GM19395 (cell line): ENCODE results near the gene CCT7.
"Not testable (repeated sequence)": the region's sequence is repeated elsewhere in the genome, so short reads cannot be mapped to it uniquely, and the experiment has no call there.

Experiments used
- ATAC-seq: cut with Tn5 transposase; IDR thresholded peaks from one replicate; pipeline ENCODE4 v1.9.1; 2021; ENCODE audit warnings: mild to moderate bottlenecking, moderate library complexity; ENCODE audit not compliant: unreplicated experiment

Gene CCT7

DNA sequence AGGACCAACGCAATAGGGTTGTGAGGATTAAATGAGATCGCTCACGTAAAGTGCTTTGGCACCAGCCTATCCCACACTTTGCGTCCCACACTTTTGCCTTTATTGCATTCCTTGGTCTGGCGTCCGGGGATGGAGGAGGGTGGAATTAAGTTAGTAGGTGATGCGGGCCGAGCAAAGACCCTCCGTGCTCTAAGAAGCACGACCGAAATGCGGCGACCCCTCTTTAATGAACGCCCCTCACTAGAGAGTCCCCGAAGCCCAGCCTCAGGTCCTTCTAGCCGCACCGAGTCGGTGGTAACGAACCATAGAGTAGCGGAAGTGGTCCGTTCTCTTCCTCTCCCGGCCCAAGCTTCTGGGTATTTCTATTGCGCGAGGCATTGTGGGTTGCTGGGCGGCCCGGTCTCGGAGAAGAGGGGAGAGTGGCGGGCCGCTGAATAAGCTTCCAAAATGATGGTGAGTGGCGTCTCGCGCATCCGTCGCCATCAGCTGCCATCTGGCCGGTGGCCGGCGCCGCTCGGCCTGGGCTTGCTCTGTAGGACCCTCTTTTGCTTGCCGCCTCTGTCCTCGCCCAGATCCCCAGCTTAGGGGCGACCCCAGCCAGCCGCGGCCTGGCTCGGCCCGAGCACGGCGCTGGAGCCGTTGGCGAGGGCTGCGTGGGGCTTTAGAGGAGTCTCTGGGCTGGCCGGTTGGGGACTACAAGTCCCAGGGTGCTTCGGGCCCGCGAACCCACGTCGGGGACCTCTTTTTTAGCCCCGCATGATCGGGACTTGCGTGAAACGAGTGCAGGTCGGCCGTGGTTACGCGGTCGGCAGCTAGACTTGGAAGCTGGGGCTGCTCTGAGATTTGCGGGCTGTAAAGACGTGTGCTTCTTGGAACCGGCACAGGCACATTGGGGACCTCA, at the start of gene CCT7:
CCT7 (plus strand) TSS at position 377 of the 901 bp plus-strand sequence; CDS start at position 448, 71 bp downstream.
- peak; percentile 63 for ATAC-seq

DNA sequence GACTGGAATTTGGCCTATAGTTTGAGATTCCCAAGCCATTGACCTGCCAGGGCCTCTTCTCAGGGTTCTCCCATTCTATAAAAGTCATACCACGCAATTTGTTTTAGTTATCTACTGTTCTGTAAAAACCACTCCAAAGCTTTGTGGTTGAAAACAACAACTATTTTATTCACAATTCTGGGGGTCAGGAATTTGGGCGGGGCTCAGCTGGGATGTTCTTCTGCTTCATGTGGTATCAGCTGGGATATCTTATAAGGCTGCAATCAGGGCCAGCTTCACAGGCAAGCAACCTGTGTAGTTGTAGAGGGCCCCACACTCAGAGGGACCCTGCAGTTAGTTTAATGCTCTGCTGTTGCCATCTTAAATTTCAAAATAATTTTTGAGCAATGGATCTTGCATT, 48.1 kb upstream of the CCT7 start:
- no peak for ATAC-seq

DNA sequence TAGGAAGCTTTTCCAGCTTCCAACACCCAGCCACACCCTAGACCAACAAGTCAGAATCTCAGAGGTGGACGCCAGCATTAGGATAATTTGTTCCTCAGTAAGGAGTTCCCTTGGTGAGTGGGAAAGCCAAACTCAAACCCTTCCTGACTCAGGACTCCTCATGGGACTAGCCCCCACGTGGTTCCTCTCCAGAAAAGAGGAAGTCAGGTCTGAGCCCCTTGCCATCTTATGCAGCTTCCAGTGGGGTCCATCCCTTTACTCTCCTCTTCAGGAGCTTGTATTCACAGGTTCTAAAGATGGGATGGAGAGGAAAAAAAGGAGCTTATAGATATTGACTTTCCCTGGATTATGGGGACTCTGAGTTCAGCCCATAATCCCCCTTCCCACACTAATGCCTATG, 46.6 kb upstream of the CCT7 start:
- no peak for ATAC-seq

DNA sequence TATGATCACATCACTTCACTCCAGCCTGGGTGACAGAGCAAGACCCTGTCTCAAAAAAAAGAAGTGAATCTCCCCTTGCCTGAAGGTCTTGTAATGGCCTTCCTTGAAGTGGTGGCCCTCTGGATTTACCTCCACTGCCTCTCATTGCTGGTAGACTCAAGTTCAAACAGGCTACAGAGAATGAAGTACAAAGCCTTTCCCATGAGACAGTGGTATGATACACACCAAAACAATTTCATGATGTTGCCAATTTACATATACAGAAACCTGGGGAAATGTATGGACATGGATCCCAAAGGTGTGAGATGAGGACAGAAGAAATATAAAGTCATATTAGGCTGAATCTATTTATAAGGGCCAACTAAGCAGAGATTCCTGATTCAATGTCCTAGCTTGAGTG, 36.5 kb upstream of the CCT7 start:
- ATAC-seq, result no peak

DNA sequence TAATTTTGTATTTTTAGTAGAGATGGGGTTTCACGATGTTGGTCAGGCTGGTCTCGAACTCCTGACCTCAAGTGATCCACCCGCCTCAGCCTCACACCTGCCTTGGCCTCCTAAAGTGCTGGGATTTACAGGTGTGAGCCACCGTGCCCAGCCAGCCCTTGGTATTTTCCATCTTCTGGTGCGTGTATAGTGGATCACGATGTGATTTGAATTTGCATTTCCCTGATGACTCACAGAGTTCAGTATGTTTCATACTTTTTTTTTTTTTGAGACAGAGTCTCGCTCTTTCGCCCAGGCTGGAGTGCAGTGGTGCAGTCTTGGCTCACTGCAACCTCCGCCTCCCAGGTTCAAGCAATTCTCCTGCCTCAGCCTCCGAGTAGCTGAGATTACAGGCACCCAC, 33.8 kb upstream of the CCT7 start:
- ATAC-seq, result not testable (repeated sequence)

DNA sequence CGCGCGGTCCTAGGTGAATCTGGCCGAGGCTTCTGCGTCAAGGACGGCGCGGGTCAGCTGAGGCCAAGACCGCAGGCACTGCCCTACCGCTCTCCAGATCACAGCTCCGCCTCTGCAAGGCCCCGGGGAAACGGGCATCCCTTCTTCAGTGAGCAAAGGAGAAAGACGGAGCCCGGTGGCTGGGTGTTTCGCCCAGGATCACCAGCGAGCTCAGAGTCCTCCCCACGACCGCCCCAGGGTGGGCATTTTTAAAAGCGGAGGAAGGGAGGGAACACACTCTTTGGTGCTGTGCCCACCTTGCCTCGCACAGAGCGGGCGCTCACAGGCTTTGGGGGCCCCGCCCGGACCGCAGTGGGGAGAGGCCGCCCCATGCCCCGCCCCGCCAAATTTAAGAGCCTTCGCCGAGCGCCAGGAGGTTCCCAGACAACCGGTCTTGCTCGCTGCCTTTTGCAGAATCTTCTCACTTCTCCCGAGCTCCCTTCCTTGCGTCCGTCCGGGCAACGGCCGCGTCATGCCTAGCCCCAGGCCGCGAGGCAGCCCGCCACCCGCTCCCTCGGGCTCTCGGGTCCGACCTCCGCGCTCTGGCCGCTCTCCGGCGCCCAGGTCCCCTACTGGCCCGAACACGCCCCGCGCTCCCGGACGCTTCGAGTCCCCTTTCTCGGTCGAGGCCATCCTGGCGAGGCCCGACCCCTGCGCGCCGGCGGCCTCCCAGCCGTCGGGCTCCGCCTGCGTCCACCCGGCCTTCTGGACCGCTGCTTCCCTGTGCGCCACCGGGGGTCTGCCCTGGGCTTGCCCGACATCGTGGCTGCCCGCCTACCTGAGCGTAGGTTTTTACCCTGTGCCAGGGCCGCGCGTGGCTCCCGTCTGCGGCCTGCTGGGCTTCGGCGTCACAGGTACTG, 31.7 kb upstream of the CCT7 start, which contains the start of gene NOTO:
NOTO (plus strand) TSS at position 419 of the 899 bp plus-strand sequence; CDS start at position 512, 93 bp downstream.
- ATAC-seq, result no peak

DNA sequence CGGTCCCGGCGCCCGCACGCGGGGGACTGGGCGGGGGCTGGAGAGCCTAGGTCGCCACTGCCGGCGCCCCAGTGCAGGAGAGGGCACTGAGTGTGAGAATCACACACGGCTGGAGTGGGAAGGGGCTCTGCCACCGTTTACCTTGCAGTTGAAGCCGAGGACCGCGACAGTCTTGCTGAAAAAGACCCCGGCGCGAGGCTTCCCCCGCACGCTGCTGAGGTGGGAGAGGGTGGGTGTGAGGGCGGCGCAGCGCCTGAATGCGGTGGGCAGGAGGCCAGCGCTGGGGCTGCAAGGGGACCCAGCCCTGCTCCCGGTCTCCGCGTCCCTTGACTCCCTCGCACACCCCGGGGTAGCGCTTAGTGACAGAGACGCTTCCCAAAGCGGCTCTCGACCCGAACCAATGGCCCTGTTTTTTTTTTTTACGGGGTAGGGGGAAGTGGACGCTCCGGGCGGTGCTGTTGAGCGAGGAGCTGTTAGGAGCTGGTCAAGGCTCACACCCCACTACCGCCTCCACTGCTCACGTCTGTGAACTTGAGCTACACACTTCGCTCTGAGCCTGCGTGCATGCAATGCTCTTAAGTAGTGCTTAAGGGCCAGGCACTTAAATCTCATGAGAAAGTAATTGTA, 30.9 kb upstream of the CCT7 start:
- no peak for ATAC-seq

DNA sequence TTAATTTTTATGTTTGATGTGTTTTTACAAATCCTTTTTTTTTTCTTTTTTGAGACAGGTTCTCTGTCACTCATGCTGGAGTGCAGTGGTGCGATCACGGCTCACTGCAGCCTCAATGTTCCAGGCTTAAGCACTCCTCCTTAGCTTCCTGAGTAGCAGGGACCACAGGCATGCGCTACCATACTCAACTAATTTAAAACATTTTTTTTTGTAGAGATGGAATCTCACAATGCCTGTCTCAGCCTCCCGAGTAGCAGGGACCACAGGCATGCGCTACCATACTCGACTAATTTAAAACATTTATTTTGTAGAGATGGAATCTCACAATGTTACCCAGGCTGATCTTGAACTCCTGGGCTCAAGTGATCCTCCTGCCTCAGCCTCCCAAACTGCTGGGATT, 28.5 kb upstream of the CCT7 start:
- ATAC-seq, result no peak

DNA sequence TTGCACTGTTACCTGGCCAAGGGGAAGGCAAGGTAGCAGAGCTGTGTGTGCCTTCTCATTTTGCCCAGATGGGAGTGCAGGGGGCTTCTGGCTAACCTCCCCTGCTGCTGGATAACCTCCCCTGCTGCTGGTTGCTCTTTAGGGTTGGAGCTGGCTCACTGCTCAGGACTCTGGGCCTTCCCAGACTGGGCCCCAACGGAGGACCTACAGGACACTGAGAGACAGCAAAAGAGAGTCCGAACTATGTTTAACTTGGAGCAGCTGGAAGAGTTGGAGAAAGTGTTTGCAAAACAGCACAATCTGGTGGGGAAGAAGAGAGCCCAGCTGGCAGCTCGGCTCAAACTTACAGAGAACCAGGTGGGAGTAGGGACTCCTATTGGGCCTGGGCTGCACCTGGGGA, 25.9 kb upstream of the CCT7 start:
- ATAC-seq, result no peak

DNA sequence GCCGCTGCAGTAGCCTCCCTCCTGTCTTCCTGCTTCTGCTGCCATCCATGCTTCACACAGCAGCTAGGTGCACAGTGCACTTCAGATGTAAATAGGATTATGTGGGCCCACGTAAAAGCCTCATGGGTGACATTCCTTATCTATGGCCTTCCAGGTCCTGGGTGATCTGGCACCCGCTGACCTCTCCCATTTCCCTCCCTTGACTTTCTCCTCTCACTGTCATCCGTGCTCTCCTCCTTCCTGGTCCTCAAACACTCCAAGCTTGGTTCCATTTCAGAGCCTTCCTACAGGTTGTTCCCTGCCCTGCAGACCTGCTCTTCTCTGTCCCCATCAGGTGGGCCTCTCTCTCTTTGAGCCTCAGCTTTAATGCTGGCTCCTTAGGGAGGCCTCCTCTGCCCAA, 24.1 kb upstream of the CCT7 start:
- ATAC-seq, result no peak

DNA sequence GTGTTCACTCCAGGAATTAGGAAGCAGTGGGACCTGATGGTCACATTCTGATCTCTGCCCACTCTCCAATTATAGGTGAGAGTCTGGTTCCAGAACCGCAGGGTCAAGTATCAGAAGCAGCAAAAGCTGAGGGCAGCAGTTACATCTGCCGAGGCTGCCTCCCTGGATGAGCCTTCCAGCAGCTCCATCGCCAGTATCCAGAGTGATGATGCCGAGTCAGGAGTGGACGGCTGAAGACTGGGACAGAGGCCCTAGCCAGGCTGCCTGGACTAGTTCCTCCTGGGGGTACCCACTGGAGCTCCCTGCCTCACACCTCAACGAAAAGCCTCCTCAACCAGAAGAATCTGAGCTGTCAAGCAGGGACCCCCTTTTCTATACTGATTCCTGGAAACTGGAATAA, 23.4 kb upstream of the CCT7 start:
- no peak for ATAC-seq

DNA sequence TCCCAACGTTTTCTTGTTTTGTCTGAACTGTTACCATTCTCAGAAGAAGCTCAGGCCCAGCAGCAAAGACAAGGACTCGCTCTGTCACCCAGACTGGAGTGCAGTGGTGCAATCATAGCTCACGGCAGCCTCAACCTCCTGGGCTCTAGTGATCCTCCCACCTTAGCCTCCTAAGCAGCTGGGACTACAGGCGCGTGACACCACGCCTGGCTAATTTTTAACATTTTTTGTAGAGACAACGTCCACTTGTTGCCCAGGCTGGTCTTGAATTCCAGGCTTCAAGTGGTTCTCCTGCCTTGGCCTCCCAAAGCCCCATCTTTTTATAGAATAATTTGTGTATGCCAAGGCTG, 22.0 kb upstream of the CCT7 start:
- ATAC-seq, result no peak

DNA sequence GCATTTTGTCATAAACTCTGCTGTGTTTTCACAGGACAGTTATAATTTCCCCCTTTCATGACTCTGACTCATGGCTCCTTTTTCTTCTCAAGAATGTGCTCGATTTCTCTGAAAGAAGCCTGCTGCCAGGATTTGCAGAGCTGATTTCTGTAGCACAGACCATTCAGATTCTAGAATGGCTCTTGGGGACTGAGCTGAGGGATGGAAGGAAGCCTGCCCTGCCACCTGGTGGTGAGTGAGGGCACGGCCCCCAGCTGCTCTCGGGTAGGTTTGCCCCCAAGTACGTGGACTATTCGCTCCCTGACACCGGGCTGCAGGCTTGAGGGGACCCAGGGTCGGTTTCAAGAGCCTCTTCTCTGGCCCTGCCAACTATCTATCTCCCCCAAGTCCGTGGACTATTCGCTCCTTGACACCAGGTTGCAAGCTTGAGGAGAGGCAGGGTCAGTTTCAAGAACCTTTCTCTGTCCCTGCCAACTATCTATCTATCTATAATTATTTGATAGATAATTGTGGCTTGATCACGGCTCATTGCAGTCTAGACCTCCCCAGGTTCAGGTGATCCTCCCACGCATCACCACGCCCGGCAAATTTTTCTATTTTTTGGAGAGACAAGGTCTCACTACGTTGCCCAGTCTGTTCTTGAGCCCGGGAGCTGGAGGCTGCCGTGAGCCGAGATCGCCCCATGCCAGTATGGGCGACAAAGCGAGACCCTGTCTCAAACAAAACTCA, 21.5 kb upstream of the CCT7 start:
- ATAC-seq, result peak; percentile 75

DNA sequence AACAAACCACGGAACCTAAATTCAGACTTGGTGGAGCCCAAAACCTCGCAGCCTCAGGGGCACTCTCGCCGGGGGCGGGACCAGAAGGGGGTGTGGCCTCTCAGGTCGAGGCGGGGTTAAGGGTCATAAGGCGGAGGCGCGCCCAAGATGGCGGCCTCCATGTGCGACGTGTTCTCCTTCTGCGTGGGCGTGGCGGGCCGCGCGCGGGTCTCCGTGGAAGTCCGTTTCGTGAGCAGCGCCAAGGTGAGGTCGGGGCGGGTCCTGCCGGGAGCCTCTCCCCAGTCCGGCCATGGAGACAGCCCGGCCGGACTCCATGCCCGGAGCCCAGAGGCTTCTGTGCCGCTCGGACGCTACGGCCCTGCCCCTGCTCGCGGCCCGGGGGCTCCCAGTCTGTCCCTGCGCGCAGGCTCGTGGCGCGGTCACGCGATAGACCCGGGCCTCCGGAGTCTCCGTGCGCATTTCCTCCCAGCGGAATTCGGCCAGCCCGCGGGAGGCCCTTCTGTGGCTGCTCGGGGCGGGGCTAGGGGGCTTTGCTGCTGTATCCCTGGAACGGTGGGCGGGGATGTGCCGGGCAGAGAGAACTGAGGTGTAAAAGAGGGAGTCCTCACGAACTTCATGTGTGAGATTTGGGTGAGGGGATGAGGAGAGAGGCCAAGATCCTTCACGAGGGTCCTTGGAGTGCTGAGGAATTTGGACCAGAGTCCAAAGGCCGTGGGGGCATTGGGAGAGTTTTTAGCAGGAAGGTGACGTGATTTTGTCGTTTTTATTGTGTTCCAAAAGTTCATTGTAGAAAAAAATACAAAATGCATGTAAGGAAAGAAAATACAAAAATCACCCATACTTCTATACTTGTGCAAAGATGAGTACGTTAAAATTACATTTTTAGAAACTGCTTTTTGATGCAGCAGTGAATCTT, 19.7 kb upstream of the CCT7 start, which contains the start of gene SMYD5:
SMYD5 (plus strand) TSS at position 126 of the 916 bp plus-strand sequence; CDS start at position 148, 22 bp downstream.
- ATAC-seq, result peak; percentile 93

DNA sequence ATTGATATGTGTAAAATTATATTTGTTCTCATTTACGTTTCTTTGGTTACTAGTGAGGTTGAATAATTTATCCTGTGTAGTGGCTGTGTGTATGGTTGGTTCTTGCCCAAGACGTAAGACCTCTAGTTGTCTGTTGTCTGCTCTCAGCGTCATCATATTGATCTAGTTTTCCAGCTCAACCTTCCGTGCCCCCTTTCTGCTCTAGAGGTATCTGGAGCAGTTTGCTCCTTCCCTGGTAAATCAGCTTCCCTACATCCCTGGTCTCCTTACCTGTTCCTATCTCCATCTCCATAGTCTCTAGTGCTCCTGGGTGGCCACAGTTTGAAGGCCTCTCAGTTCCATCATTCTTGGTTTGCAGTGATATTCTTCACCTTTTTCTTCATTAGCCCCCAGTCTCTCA, 18.9 kb upstream of the CCT7 start:
- ATAC-seq, result no peak

DNA sequence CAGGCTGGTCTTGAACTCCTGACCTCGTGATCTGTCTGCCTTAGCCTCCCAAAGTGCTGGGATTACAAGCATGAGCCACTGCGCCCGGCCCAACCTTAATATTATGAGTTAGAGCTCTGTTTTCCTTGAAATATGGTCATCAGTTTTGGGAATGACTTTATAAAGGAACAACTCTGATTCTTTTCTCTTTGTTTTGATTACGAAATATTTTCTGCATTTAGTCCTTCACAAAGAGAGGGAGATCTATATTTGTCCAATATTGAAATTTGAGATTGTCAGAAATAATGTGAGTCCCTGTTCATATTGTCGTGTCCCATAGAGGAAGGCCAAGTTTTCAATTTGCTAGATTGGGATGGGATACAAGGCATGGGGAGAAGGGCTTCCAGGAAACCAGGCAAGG, 16.9 kb upstream of the CCT7 start:
- no peak for ATAC-seq

DNA sequence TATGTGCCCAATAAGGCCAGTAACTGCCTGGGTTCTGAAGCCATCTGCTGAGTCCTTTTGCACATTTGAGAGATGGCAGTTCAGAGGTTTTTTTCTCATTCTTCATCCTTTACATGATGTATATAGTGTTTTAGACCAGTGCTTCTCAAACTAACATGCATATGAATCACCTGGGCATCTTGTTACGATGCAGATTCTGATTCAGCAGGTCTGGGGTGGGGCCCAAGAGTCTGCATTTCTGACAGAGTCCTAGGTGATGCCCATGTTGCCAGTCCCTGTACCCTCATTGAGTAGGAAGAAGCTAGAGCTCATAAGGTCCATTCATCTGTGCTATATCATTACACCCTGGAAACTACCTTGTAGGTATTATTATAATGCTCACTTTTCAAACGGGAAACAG, 16.3 kb upstream of the CCT7 start:
- ATAC-seq, result no peak

DNA sequence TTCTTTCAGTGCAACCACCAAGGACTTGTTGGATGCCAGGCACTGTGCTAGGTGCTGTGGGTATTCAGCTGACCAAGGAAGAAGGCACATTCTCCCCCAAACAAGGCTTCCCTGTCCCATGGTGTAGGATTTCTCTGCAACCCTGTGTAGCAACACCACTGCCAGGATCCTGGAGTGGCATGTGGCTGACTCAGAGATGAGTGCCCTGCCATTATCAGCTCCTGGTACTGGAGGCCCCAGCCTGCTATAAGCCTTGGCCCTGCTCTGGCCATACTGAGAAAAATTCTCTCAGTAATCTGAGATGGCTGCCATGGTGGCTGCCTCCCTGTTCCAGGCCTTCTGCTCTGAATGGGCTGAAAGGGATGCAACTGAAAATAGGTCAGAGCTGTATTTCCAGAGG, 15.8 kb upstream of the CCT7 start:
- ATAC-seq, result no peak

DNA sequence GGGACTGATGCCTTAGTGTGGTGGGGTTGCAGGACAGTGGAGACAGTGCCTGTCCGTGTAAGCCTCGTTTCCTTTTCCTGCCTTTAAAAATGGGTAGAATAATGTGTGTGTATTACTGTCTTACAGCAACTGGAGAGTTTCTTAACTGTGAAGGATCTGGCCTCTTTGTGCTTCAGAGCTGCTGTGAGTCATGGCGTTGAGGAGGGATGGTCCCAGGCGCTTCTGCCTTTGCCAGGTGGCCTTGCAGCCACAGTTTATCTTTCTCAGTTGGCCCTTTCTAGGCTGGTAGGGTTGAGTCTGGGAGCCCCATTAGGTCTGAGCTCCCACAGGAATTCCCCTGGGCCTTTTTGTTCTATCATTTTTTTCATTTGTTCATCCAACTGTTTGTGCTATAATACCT, 10.3 kb upstream of the CCT7 start:
- ATAC-seq, result no peak
